ENCODE results near the gene HOPX.
"Not testable (repeated sequence)": the region's sequence is repeated elsewhere in the genome, so short reads cannot be mapped to it uniquely, and the experiment has no call there.

The HOPX gene

GRCh38 chr4:56637154-56637553 is 43.9 kb downstream of the HOPX start:
- H3K27ac ChIP-seq (ENCODE audit: low read depth, low read length) = no peak overlapping the region
- H3K27me3 ChIP-seq (ENCODE audit: control insufficient read depth in 5 of 5, insufficient read depth in 4 of 5, low read length in 5 of 5) = no peaks in the 10 kb centered on the region
- no peaks in the 10 kb centered on the region for H3K4me1 ChIP-seq (ENCODE audit: control insufficient read depth in 5 of 5, insufficient read depth in 5 of 5, low read length in 5 of 5)
- no peak overlapping the region for H3K4me3 ChIP-seq (ENCODE audit: low read depth in 1 of 5, low read length in 5 of 5)
- H3K36me3 ChIP-seq (ENCODE audit: control insufficient read depth in 5 of 5, insufficient read depth in 5 of 5, low read length in 5 of 5) = no peaks in the 10 kb centered on the region
- no peak overlapping the region for H3K9ac ChIP-seq (ENCODE audit: low read length in 5 of 5)
- no peaks in the 10 kb centered on the region for H3K9me3 ChIP-seq (ENCODE audit: control insufficient read depth in 5 of 5, low read length in 5 of 5)

GRCh38 chr4:56634954-56635353 is 46.1 kb downstream of the HOPX start:
- not testable (repeated sequence) for H3K4me1 ChIP-seq (ENCODE audit: control insufficient read depth in 5 of 5, insufficient read depth in 5 of 5, low read length in 5 of 5); H3K9ac ChIP-seq (ENCODE audit: low read length in 5 of 5); H3K27ac ChIP-seq (ENCODE audit: low read depth, low read length); H3K4me3 ChIP-seq (ENCODE audit: low read depth in 1 of 5, low read length in 5 of 5); H3K9me3 ChIP-seq (ENCODE audit: control insufficient read depth in 5 of 5, low read length in 5 of 5); H3K36me3 ChIP-seq (ENCODE audit: control insufficient read depth in 5 of 5, insufficient read depth in 5 of 5, low read length in 5 of 5); H3K27me3 ChIP-seq (ENCODE audit: control insufficient read depth in 5 of 5, insufficient read depth in 4 of 5, low read length in 5 of 5)

- H3K27me3 ChIP-seq (ENCODE audit: control insufficient read depth in 5 of 5, insufficient read depth in 4 of 5, low read length in 5 of 5) = no peaks in the 10 kb centered on the region
- no peak overlapping the region for H3K4me3 ChIP-seq (ENCODE audit: low read depth in 1 of 5, low read length in 5 of 5)
- H3K36me3 ChIP-seq (ENCODE audit: control insufficient read depth in 5 of 5, insufficient read depth in 5 of 5, low read length in 5 of 5) = no peaks in the 10 kb centered on the region
- no peak overlapping the region for H3K9ac ChIP-seq (ENCODE audit: low read length in 5 of 5)
- no peak overlapping the region for H3K27ac ChIP-seq (ENCODE audit: low read depth, low read length)
- H3K9me3 ChIP-seq (ENCODE audit: control insufficient read depth in 5 of 5, low read length in 5 of 5) = peaks cover 0 to 5% (median 0%) of the 10 kb centered on the region in 5 donors
- H3K4me1 ChIP-seq (ENCODE audit: control insufficient read depth in 5 of 5, insufficient read depth in 5 of 5, low read length in 5 of 5) = no peaks in the 10 kb centered on the region
Measured at GRCh38 chr4:56633486-56633885, 47.6 kb downstream of the HOPX start.

GRCh38 chr4:56630876-56631666 is 50.0 kb downstream of the HOPX start:
- no peaks in the 10 kb centered on the region for H3K27me3 ChIP-seq (ENCODE audit: control insufficient read depth in 5 of 5, insufficient read depth in 4 of 5, low read length in 5 of 5)
- no peaks in the 10 kb centered on the region for H3K4me1 ChIP-seq (ENCODE audit: control insufficient read depth in 5 of 5, insufficient read depth in 5 of 5, low read length in 5 of 5)
- H3K36me3 ChIP-seq (ENCODE audit: control insufficient read depth in 5 of 5, insufficient read depth in 5 of 5, low read length in 5 of 5) = no peaks in the 10 kb centered on the region
- peaks cover 2 to 12% (median 5%) of the 10 kb centered on the region in 5 donors for H3K9me3 ChIP-seq (ENCODE audit: control insufficient read depth in 5 of 5, low read length in 5 of 5)
- no peak overlapping the region for H3K4me3 ChIP-seq (ENCODE audit: low read depth in 1 of 5, low read length in 5 of 5)
- H3K27ac ChIP-seq (ENCODE audit: low read depth, low read length) = no peak overlapping the region
- H3K9ac ChIP-seq (ENCODE audit: low read length in 5 of 5) = no peak overlapping the region

GRCh38 chr4:56628592-56628991 is 52.5 kb downstream of the HOPX start:
- H3K9me3 ChIP-seq (ENCODE audit: control insufficient read depth in 5 of 5, low read length in 5 of 5) = peaks cover 2 to 16% (median 9%) of the 10 kb centered on the region in 5 donors
- no peaks in the 10 kb centered on the region for H3K4me1 ChIP-seq (ENCODE audit: control insufficient read depth in 5 of 5, insufficient read depth in 5 of 5, low read length in 5 of 5)
- H3K27ac ChIP-seq (ENCODE audit: low read depth, low read length) = no peak overlapping the region
- no peaks in the 10 kb centered on the region for H3K27me3 ChIP-seq (ENCODE audit: control insufficient read depth in 5 of 5, insufficient read depth in 4 of 5, low read length in 5 of 5)
- no peak overlapping the region for H3K9ac ChIP-seq (ENCODE audit: low read length in 5 of 5)
- H3K4me3 ChIP-seq (ENCODE audit: low read depth in 1 of 5, low read length in 5 of 5) = no peak overlapping the region
- no peaks in the 10 kb centered on the region for H3K36me3 ChIP-seq (ENCODE audit: control insufficient read depth in 5 of 5, insufficient read depth in 5 of 5, low read length in 5 of 5)

GRCh38 chr4:56627985-56628384 is 53.1 kb downstream of the HOPX start:
- H3K9me3 ChIP-seq (ENCODE audit: control insufficient read depth in 5 of 5, low read length in 5 of 5) = peaks cover 2 to 16% (median 9%) of the 10 kb centered on the region in 5 donors
- H3K4me1 ChIP-seq (ENCODE audit: control insufficient read depth in 5 of 5, insufficient read depth in 5 of 5, low read length in 5 of 5) = no peaks in the 10 kb centered on the region
- H3K36me3 ChIP-seq (ENCODE audit: control insufficient read depth in 5 of 5, insufficient read depth in 5 of 5, low read length in 5 of 5) = no peaks in the 10 kb centered on the region
- no peak overlapping the region for H3K27ac ChIP-seq (ENCODE audit: low read depth, low read length)
- H3K27me3 ChIP-seq (ENCODE audit: control insufficient read depth in 5 of 5, insufficient read depth in 4 of 5, low read length in 5 of 5) = no peaks in the 10 kb centered on the region
- H3K4me3 ChIP-seq (ENCODE audit: low read depth in 1 of 5, low read length in 5 of 5) = no peak overlapping the region
- H3K9ac ChIP-seq (ENCODE audit: low read length in 5 of 5) = no peak overlapping the region

GRCh38 chr4:56627375-56627774 is 53.7 kb downstream of the HOPX start:
- H3K4me1 ChIP-seq (ENCODE audit: control insufficient read depth in 5 of 5, insufficient read depth in 5 of 5, low read length in 5 of 5) = no peaks in the 10 kb centered on the region
- H3K27me3 ChIP-seq (ENCODE audit: control insufficient read depth in 5 of 5, insufficient read depth in 4 of 5, low read length in 5 of 5) = no peaks in the 10 kb centered on the region
- H3K9me3 ChIP-seq (ENCODE audit: control insufficient read depth in 5 of 5, low read length in 5 of 5) = peaks cover 2 to 16% (median 9%) of the 10 kb centered on the region in 5 donors
- H3K4me3 ChIP-seq (ENCODE audit: low read depth in 1 of 5, low read length in 5 of 5) = no peak overlapping the region
- no peak overlapping the region for H3K9ac ChIP-seq (ENCODE audit: low read length in 5 of 5)
- no peaks in the 10 kb centered on the region for H3K36me3 ChIP-seq (ENCODE audit: control insufficient read depth in 5 of 5, insufficient read depth in 5 of 5, low read length in 5 of 5)
- H3K27ac ChIP-seq (ENCODE audit: low read depth, low read length) = no peak overlapping the region

GRCh38 chr4:56626963-56627362 is 54.1 kb downstream of the HOPX start:
- Histone ChIP-seq H3K9me3 (ENCODE audit: control insufficient read depth in 5 of 5, low read length in 5 of 5) (peaks cover 2 to 16% (median 9%) of the 10 kb centered on the region in 5 donors), H3K36me3 (ENCODE audit: control insufficient read depth in 5 of 5, insufficient read depth in 5 of 5, low read length in 5 of 5) (no peaks in the 10 kb centered on the region), H3K9ac (ENCODE audit: low read length in 5 of 5) (no peak overlapping the region), H3K4me1 (ENCODE audit: control insufficient read depth in 5 of 5, insufficient read depth in 5 of 5, low read length in 5 of 5) (no peaks in the 10 kb centered on the region), H3K27ac (ENCODE audit: low read depth, low read length) (no peak overlapping the region), H3K4me3 (ENCODE audit: low read depth in 1 of 5, low read length in 5 of 5) (no peak overlapping the region), H3K27me3 (ENCODE audit: control insufficient read depth in 5 of 5, insufficient read depth in 4 of 5, low read length in 5 of 5) (no peaks in the 10 kb centered on the region)

- H3K9ac ChIP-seq (ENCODE audit: low read length in 5 of 5) = no peak overlapping the region
- no peaks in the 10 kb centered on the region for H3K4me1 ChIP-seq (ENCODE audit: control insufficient read depth in 5 of 5, insufficient read depth in 5 of 5, low read length in 5 of 5)
- H3K27me3 ChIP-seq (ENCODE audit: control insufficient read depth in 5 of 5, insufficient read depth in 4 of 5, low read length in 5 of 5) = no peaks in the 10 kb centered on the region
Measured at GRCh38 chr4:56626420-56626819, 54.7 kb downstream of the HOPX start.

GRCh38 chr4:56622176-56622575 is 58.9 kb downstream of the HOPX start:
- H3K9ac ChIP-seq (ENCODE audit: low read length in 5 of 5) = no peak overlapping the region
- H3K4me1 ChIP-seq (ENCODE audit: control insufficient read depth in 5 of 5, insufficient read depth in 5 of 5, low read length in 5 of 5) = no peaks in the 10 kb centered on the region
- peaks cover 2 to 12% (median 8%) of the 10 kb centered on the region in 5 donors for H3K9me3 ChIP-seq (ENCODE audit: control insufficient read depth in 5 of 5, low read length in 5 of 5)
- no peaks in the 10 kb centered on the region for H3K36me3 ChIP-seq (ENCODE audit: control insufficient read depth in 5 of 5, insufficient read depth in 5 of 5, low read length in 5 of 5)
- no peak overlapping the region for H3K27ac ChIP-seq (ENCODE audit: low read depth, low read length)
- H3K27me3 ChIP-seq (ENCODE audit: control insufficient read depth in 5 of 5, insufficient read depth in 4 of 5, low read length in 5 of 5) = peaks cover 0 to 2% (median 0%) of the 10 kb centered on the region in 5 donors
- H3K4me3 ChIP-seq (ENCODE audit: low read depth in 1 of 5, low read length in 5 of 5) = no peak overlapping the region

More at GRCh38 chr4:56626420-56626819, 54.7 kb downstream of the HOPX start:
- Histone ChIP-seq H3K9me3 (ENCODE audit: control insufficient read depth in 5 of 5, low read length in 5 of 5) (peaks cover 2 to 16% (median 9%) of the 10 kb centered on the region in 5 donors), H3K4me3 (ENCODE audit: low read depth in 1 of 5, low read length in 5 of 5) (no peak overlapping the region), H3K27ac (ENCODE audit: low read depth, low read length) (no peak overlapping the region), H3K36me3 (ENCODE audit: control insufficient read depth in 5 of 5, insufficient read depth in 5 of 5, low read length in 5 of 5) (no peaks in the 10 kb centered on the region)
